Measurements from ENCODE around the gene NDUFA11. TPM values are rescaled to one million over a fixed set of nuclear protein-coding genes. Genes with fewer than 3 reads are reported as not detected.

Gene NDUFA11
- polyA plus RNA-seq, 1 of the 3 experiments (the other 2 are of a cell fraction) = 534 TPM

- TF ChIP-seq TAF1 (IDR thresholded peaks at IDR 0.05; ENCODE audit: borderline replicate concordance, low read depth, low read length) = no peak
- no peak for TF ChIP-seq RXRA (IDR thresholded peaks at IDR 0.05; ENCODE audit: borderline replicate concordance, low read depth)
- Histone ChIP-seq H3K27me3 (ENCODE audit: insufficient read depth) (no peaks in the 10 kb centered on the region), H3K9me2 (no peaks in the 10 kb centered on the region), H4K20me1 (ENCODE audit: insufficient read depth) (no peaks in the 10 kb centered on the region), H3K9ac (no peak overlapping the region), H2AFZ (ENCODE audit: low read depth) (no peak overlapping the region), H3K4me2 (no peak overlapping the region), H3K27ac (ENCODE audit: low read depth in 2 of 2, low read length in 1 of 2) (no peak overlapping the region), H3K36me3 (replicated peaks in 1 of 2; ENCODE audit: control insufficient read depth in 1 of 2, insufficient read depth in 2 of 2, low read length in 1 of 2) (peaks cover 4 to 54% of the 10 kb centered on the region in 2 experiments), H3K4me3 (ENCODE audit: low read depth in 2 of 2, low read length in 1 of 2) (no peak overlapping the region), H3F3A (replicated peaks; ENCODE audit: insufficient read depth) (no peaks in the 10 kb centered on the region), H3K79me2 (ENCODE audit: insufficient read depth) (no peaks in the 10 kb centered on the region), H3K9me3 (no peaks in the 10 kb centered on the region), H3K4me1 (ENCODE audit: control insufficient read depth in 1 of 2, insufficient read depth in 2 of 2, low read depth in 1 of 2, low read length in 1 of 2) (peaks cover 4 to 5% of the 10 kb centered on the region in 2 experiments; a peak in 2 of 4 replicates)
- WGBS (ENCODE audit: low lambda C conversion rate) = 93% methylated on average over 24 of the region's 36 CpGs
- DNase-seq = no peak
- ChIA-PET POLR2A (no interaction called here), CTCF (interaction anchor here (1.3 kb wide), 1 partner anchor 50 kb away, joined by 3 read pairs; no protein-coding TSS in a partner anchor)
Observed at GRCh38 chr19:5917431-5918107, 14.0 kb upstream of the NDUFA11 start.

- H3K27ac ChIP-seq (ENCODE audit: low read depth in 2 of 2, low read length in 1 of 2) = no peak overlapping the region
- peaks cover 0 to 44% of the 10 kb centered on the region in 2 experiments for H3K36me3 ChIP-seq (replicated peaks in 1 of 2; ENCODE audit: control insufficient read depth in 1 of 2, insufficient read depth in 2 of 2, low read length in 1 of 2)
- H3K9me3 ChIP-seq = no peaks in the 10 kb centered on the region
- CTCF ChIA-PET = interaction anchor here (1.0 kb wide), 1 partner anchor 8 kb away, joined by 3 read pairs; no protein-coding TSS in a partner anchor
- DNase-seq = no peak
- peaks cover 4 to 5% of the 10 kb centered on the region in 2 experiments; a peak in 2 of 4 replicates for H3K4me1 ChIP-seq (ENCODE audit: control insufficient read depth in 1 of 2, insufficient read depth in 2 of 2, low read depth in 1 of 2, low read length in 1 of 2)
- H3K27me3 ChIP-seq (ENCODE audit: insufficient read depth) = no peaks in the 10 kb centered on the region
- H3K9ac ChIP-seq = no peak overlapping the region
- no peak for TF ChIP-seq MXI1 (IDR thresholded peaks at IDR 0.05; ENCODE audit: low read depth, low read length)
- no peaks in the 10 kb centered on the region for H4K20me1 ChIP-seq (ENCODE audit: insufficient read depth)
- no peak overlapping the region for H3K4me2 ChIP-seq
- H3K4me3 ChIP-seq (ENCODE audit: low read depth in 2 of 2, low read length in 1 of 2) = no peak overlapping the region
- H3F3A ChIP-seq (replicated peaks; ENCODE audit: insufficient read depth) = no peaks in the 10 kb centered on the region
- H3K79me2 ChIP-seq (ENCODE audit: insufficient read depth) = no peaks in the 10 kb centered on the region
- no peak overlapping the region for H2AFZ ChIP-seq (ENCODE audit: low read depth)
- WGBS (ENCODE audit: low lambda C conversion rate) = 86% methylated on average over 10 of the region's 14 CpGs
- H3K9me2 ChIP-seq = no peaks in the 10 kb centered on the region
- POLR2A ChIA-PET = no interaction called here
Observed at GRCh38 chr19:5916181-5916708, 12.7 kb upstream of the NDUFA11 start.

GRCh38 chr19:5915782-5916165 lies 12.2 kb upstream of the NDUFA11 start:
- Histone ChIP-seq H3K27ac (ENCODE audit: low read depth in 2 of 2, low read length in 1 of 2) (no peak overlapping the region), H3K9ac (no peak overlapping the region), H2AFZ (ENCODE audit: low read depth) (no peak overlapping the region), H3K9me3 (no peaks in the 10 kb centered on the region), H3K4me1 (ENCODE audit: control insufficient read depth in 1 of 2, insufficient read depth in 2 of 2, low read depth in 1 of 2, low read length in 1 of 2) (peaks cover 4 to 5% of the 10 kb centered on the region in 2 experiments; a peak in 2 of 4 replicates), H3K27me3 (ENCODE audit: insufficient read depth) (no peaks in the 10 kb centered on the region), H3K4me2 (no peak overlapping the region), H3K4me3 (ENCODE audit: low read depth in 2 of 2, low read length in 1 of 2) (no peak overlapping the region), H4K20me1 (ENCODE audit: insufficient read depth) (no peaks in the 10 kb centered on the region), H3K36me3 (replicated peaks in 1 of 2; ENCODE audit: control insufficient read depth in 1 of 2, insufficient read depth in 2 of 2, low read length in 1 of 2) (peaks cover 1 to 42% of the 10 kb centered on the region in 2 experiments), H3F3A (replicated peaks; ENCODE audit: insufficient read depth) (no peaks in the 10 kb centered on the region), H3K9me2 (no peaks in the 10 kb centered on the region), H3K79me2 (ENCODE audit: insufficient read depth) (no peaks in the 10 kb centered on the region)
- ChIA-PET CTCF (interaction anchor here (1.0 to 1.5 kb wide), 2 partner anchors 8 to 112 kb away, joined by 3 read pairs; no protein-coding TSS in a partner anchor), POLR2A (no interaction called here)
- TF ChIP-seq MEF2A (IDR thresholded peaks at IDR 0.05; ENCODE audit: borderline replicate concordance, low read depth) (no peak), GATA2 (CRISPR knock-in tag; IDR thresholded peaks at IDR 0.05) (no peak), GABPA (IDR thresholded peaks at IDR 0.05; ENCODE audit: low read depth) (no peak), FOXM1 (IDR thresholded peaks at IDR 0.05; ENCODE audit: low read depth) (no peak), FOXJ3 (CRISPR knock-in tag; IDR thresholded peaks at IDR 0.05) (no peak), NRF1 (IDR thresholded peaks at IDR 0.05; ENCODE audit: low read depth, low read length) (no peak), RFX5 (IDR thresholded peaks at IDR 0.05; ENCODE audit: low read length) (no peak), NFIC (IDR thresholded peaks at IDR 0.05; ENCODE audit: borderline replicate concordance) (no peak), MAX (IDR thresholded peaks at IDR 0.05; ENCODE audit: low read depth) (no peak), SIN3A (IDR thresholded peaks at IDR 0.05; ENCODE audit: borderline replicate concordance, low read depth, low read length) (no peak), YY1 (IDR thresholded peaks at IDR 0.05; ENCODE audit: low read depth) (no peak)
- 96% methylated on average over 11 of the region's 11 CpGs for WGBS (ENCODE audit: low lambda C conversion rate)
- DNase-seq = no peak
